DMS79 (cell line): ENCODE measurements around the gene HABP2.

ENCODE experiments used
- DNase-seq: peaks from one replicate; lab custom pipeline; 2025; lab: John Stamatoyannopoulos, UW

The HABP2 gene

GRCh38 chr10:113557903-113558321, 5.1 kb downstream of the HABP2 start:
- no peak for DNase-seq

- DNase-seq = no peak
Measured at GRCh38 chr10:113560071-113560470, 7.2 kb downstream of the HABP2 start.

GRCh38 chr10:113561214-113561613, 8.4 kb downstream of the HABP2 start:
- no peak for DNase-seq

- no peak for DNase-seq
Measured at GRCh38 chr10:113562069-113562468, 9.2 kb downstream of the HABP2 start.

GRCh38 chr10:113562704-113563103, 9.9 kb downstream of the HABP2 start:
- DNase-seq = no peak

GRCh38 chr10:113563306-113564088, 10.6 kb downstream of the HABP2 start:
- peak; percentile 13 for DNase-seq

GRCh38 chr10:113565364-113565763, 12.5 kb downstream of the HABP2 start:
- no peak for DNase-seq

- no peak for DNase-seq
Measured at GRCh38 chr10:113566888-113567287, 14.0 kb downstream of the HABP2 start.

- DNase-seq = no peak
Measured at GRCh38 chr10:113569576-113569975, 16.7 kb downstream of the HABP2 start.

GRCh38 chr10:113572520-113573290, 19.9 kb downstream of the HABP2 start:
- DNase-seq = no peak

- DNase-seq = no peak
Measured at GRCh38 chr10:113573368-113573767, 20.5 kb downstream of the HABP2 start.

- no peak for DNase-seq
Measured at GRCh38 chr10:113576852-113577251, 24.0 kb downstream of the HABP2 start.

GRCh38 chr10:113578773-113579172, 25.9 kb downstream of the HABP2 start:
- no peak for DNase-seq

GRCh38 chr10:113581092-113581491, 28.2 kb downstream of the HABP2 start:
- DNase-seq = no peak

GRCh38 chr10:113583571-113583970, 30.7 kb downstream of the HABP2 start:
- DNase-seq = no peak

GRCh38 chr10:113585949-113586348, 33.1 kb downstream of the HABP2 start:
- no peak for DNase-seq

GRCh38 chr10:113589201-113589770, 36.4 kb downstream of the HABP2 start:
- DNase-seq = no peak

- no peak for DNase-seq
Measured at GRCh38 chr10:113590581-113590980, 37.7 kb downstream of the HABP2 start.

GRCh38 chr10:113592380-113592779, 39.5 kb downstream of the HABP2 start:
- DNase-seq = no peak

- no peak for DNase-seq
Measured at GRCh38 chr10:113594652-113595051, 41.8 kb downstream of the HABP2 start.

- DNase-seq = no peak
Measured at GRCh38 chr10:113600569-113600968, 47.7 kb downstream of the HABP2 start.

- no peak for DNase-seq
Measured at GRCh38 chr10:113603057-113603777, 50.4 kb downstream of the HABP2 start.
